ENCODE results near the gene TNP2. TPM values are rescaled to one million over a fixed set of nuclear protein-coding genes. Genes with fewer than 3 reads are reported as not detected.

The TNP2 gene
- total RNA-seq, 1 donor from 2014 or later: not detected

- peak in 1 of 2 donors; percentile 31 for DNase-seq (ENCODE audit: low read depth in 2 of 2)
These were observed 12.4 kb downstream of the TNP2 start for GRCh38 chr16:11256661-11257130.

- peak; percentile 40 to 81 for DNase-seq (ENCODE audit: low read depth in 2 of 2)
These were observed 13.1 kb downstream of the TNP2 start, which contains the start of gene SOCS1 for GRCh38 chr16:11255737-11256660. SOCS1 (minus strand) TSS chr16:11256204; CDS start chr16:11255478, 726 bp downstream.

- DNase-seq (ENCODE audit: low read depth in 2 of 2): peak in 1 of 2 donors; percentile 73
These were observed 14.0 kb downstream of the TNP2 start for GRCh38 chr16:11254913-11255736.

DNA sequence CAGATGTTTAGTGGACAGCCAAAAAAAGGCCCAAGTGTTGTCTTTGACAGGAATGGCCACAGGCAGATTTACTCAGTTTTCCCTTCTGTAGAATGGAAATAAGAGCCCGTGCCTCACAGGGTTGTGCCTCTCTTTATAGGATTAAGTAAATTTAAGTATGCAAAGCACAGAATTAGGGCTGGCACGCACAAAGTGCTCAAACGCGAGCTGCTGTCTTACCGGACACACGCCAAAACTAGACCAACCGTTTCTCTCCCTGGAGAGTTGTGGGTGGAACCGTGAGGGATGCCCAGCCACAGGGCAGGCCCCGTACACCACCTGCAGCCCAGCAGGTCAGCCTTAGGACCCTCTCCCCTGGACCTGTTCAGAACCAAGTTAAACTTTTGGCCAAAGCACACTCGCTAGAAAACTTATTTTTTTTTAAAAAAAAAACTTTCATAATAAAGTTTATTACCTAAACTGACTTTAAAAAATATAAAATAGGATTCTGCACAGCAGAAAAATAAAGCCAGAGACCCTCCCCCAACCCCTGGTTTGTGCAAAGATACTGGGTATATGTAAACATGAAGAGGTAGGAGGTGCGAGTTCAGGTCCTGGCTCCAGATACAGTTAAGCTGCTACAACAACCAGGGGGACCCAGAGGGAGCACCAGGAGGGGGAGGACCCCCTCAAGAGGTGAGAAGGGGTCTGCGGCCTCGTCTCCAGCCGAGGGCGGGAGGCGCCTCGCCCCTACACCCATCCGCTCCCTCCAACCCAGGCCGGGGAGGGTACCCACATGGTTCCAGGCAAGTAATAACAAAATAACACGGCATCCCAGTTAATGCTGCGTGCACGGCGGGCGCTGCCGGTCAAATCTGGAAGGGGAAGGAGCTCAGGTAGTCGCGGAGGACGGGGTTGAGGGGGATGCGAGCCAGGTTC is 14.9 kb downstream of the TNP2 start:
- DNase-seq (ENCODE audit: low read depth in 2 of 2): no peak

GRCh38 chr16:11253009-11253994 is 15.8 kb downstream of the TNP2 start:
- no peak for DNase-seq (ENCODE audit: low read depth in 2 of 2)

- DNase-seq (ENCODE audit: low read depth in 2 of 2): no peak
These were observed 16.6 kb downstream of the TNP2 start for GRCh38 chr16:11252482-11252931.

DNA sequence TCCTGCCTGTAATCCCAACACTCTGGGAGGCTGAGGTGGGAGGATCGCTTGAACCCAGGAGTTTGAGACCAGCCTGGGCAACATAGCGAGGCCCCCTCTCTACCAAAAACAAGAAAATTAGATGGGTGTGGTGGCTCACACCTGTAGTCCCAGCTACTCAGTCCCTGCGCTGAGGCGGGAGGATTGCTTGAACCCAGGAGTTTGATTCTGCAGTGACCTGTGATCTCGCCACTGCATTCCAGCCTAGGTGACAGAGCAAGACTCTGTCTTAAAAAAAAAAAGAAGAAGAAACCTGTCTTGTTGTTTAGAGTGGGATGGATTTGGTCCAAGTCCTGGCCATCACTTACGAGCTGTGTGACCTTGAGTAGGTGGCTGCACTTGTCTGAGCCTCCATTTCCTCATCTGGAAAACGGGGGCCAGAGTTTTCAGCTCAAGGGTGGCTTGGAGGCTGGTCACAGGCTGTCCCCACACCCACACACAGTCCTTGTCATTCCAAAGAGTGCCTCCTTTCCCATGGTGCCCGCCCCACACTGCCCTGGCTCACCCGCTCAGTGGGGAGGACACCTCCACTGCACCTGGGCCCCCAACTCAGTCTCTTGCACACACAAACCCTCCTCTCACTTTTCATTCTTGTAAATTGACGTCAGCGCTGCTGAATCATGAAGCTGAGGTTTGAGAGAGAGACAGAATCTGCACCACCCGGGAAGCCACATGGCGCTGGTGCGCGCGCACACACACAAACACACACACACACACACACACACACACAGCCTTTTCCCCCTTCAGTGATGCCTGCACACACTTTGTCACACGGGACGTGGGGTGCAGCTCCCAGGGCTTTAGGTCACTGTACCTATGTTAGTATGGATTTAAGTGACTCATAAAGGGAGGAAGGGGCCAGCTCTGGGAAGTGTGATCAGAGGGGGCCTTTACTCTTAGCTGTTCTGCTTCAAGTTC is 17.3 kb downstream of the TNP2 start:
- DNase-seq (ENCODE audit: low read depth in 2 of 2): no peak

DNA sequence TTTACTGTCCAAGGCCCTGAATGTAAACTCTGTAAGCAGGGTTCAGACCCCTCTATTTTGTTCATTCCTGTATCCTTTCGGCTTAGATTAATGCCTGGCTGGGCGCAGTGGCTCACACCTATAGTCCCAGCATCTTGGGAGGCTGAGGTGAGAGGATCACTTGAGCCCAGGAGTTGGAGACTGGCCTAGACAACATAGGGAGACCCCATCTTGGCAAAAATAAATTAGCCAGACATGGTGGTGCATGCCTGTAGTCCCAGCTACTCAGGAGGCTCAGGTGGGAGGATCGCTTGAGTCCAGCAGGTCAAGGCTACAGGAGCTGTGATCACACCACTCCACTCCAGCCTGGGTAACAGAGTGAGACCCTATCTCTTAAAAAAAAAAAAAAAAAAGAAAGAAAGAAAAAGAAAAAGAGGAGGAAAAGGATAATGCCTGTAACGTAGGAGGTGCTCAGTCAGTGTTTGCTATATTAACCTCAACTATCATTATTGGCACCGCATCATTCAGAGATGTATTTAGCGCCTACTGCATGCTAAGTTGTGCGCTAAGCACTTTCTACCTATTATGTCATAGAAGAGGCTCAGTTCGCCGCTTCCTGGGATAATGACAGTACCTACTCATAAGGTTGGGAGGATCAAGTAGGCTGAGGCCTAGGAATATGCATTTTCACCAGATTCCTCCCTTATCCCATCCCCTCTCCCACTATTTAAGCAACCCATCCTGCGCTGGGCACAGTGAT is 18.2 kb downstream of the TNP2 start:
- no peak for DNase-seq (ENCODE audit: low read depth in 2 of 2)

GRCh38 chr16:11250091-11250785 is 18.9 kb downstream of the TNP2 start:
- DNase-seq (ENCODE audit: low read depth in 2 of 2): no peak

DNA sequence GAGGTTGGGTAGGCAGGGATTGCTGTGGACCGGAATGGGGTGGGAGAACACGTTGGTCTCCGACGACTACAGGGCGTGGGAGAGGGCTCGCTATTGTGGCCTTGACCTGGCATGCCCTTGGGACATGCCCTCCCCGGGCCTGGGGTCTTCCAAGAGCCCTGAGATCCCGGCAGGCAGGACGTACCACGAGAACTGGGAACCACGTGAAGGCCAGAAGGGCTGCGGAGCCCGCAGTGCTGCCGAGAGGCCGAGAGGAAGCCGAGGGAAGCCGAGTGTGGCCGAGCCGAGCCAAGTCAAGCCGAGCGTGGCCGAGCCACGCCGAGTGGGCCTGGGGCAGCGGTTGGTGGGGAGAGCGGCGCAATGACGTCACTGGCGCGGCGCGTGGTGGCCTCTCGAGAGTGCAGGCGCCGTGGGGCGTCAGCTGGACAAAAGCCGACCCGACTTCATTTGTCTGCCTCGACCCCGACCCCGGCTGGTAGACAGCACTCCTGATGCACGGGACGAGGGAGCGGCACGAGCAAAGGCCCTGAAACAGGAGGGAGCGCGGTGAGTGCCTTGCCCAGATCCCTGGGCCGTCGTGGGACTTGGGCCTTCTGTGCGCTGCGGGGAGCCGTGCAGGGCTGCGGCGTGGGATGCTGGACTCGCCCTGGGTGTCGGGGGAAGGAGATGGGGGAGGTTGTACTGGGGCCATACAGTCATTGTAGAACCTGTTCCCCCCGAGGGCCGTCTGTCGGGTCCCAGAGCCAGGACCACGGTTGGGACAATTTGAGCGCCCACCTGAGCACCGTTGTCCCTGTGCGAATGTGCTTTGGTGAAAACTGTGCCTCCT is 19.7 kb downstream of the TNP2 start:
- no peak for DNase-seq (ENCODE audit: low read depth in 2 of 2)

DNA sequence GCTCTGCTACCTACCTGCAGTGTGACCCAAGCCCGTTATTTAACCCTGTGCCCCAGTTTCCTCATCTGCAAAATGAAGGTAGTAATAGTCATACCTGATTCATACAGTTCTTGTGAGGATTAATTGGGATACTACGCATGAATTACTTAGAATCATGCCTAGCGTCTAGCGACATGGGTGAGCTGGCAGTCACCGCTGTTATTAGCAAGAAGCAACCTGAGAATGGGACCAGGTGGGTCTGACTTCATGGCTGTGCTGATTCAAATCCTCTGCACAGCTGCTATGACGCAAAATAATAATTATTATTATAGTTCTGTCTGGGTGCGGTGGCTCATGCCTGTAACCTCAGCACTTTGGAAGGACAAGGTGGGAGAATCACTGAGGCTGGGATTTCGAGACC is 21.0 kb downstream of the TNP2 start:
- DNase-seq (ENCODE audit: low read depth in 2 of 2): no peak

DNA sequence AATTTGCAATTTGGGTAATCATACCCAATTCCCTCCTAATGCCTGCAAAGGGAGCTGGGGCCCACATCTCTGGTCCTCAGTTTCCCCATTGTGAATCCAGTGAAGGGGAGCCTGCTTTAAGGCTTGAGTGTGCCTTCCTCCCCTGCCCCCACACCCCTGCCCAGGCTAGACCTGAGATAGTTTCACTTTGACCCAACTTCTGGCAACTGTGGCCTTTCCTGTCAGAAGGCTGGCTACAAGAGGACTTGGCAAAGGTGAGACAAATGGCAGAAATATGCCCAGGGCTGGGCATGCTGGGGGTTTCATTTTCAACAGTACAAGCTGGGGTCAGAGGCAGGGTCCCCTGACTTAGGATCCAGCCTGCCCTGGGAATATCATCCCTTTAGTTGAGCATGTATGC is 23.1 kb downstream of the TNP2 start:
- DNase-seq (ENCODE audit: low read depth in 2 of 2): no peak

DNA sequence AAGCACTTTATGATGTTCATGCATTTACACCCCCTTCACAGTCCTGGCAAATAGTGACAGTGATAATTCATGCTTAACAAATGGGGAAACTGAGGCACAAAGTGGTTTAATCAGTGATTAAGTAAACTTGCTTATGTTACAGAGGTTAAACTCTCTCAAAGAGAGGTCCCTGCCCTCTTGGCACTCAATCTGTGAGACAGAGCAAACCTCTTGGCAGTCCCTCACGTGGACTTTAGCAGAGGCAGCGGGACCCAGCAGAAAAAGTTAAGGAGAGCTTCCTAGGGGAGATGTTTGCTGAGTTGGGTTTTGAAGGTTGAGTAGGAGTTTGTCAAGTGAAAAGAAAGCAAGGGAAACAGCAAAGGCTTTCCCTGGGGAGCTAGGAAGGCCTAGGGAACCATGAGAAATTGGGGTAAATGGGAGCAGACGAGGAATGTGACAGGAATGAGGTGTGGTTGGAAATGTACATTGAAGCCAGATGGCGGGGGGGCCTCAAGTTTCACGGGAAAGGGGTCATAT is 23.8 kb downstream of the TNP2 start:
- no peak for DNase-seq (ENCODE audit: low read depth in 2 of 2)

- no peak for DNase-seq (ENCODE audit: low read depth in 2 of 2)
These were observed 26.5 kb downstream of the TNP2 start for GRCh38 chr16:11242658-11243057.

DNA sequence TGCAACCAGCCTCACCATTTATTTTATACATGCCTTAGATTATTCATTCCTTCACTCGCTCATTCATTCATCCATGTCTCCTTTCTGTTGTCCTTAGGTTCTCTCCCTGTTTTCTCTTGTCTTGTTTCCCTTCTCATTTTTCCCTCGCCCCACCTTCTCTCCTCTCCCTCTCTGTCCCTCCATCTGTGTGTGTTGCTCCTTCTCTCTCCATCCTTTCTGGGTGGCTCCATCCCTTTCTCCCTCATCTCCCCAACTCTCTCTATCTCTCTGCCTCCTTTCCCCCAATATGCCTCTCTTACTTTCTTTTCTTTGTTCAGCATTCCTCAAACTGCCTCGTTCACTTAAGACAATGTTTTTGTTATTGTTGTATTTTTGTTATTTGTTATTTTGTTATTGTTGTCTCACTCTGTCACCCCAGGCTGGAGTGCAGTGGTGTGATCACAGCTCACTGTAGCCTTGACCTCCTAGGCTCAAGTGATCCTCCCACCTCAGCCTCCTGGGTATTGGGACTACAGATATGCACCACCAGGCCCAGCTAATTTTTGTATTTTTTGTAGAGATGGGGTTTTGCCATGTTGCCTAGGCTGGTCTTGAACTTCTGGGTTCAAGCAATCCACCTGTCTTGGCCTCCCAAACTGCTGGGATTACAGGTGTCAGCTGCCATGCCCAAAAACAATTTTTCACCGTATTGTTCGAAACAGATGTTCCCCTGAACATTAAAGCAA is 27.5 kb downstream of the TNP2 start:
- no peak for DNase-seq (ENCODE audit: low read depth in 2 of 2)
